ENCODE results near the gene DNAJC1.
A peak's percentile ranks its signal among the peaks of the same experiment; 100 is the strongest.

DNAJC1 gene

DNA sequence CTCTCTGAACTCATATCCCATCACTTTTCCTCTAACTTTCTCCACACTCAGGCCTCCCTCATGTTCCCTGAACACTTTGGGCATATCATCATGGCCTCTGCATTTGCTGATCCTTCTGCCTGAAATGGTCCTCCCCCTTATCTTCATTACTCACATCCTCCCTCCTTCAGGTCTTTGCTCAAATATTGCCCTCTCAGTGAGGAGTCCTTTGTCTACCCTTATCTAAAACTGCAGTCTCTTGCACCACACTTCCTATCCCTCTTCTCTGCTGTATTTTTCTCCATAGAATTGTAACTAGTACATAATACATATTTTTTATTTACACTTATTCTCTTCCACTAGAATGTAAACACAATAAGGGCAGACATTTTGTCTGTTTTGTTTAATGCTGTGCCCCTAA, 41.7 kb downstream of the DNAJC1 start:
- H3K9ac ChIP-seq (ENCODE audit: low read length), result no peak overlapping the region
- H2AFZ ChIP-seq (ENCODE audit: low read length), result no peak overlapping the region
- peaks cover 100% of the 10 kb centered on the region for H3K79me2 ChIP-seq (ENCODE audit: low read length)
- H3K9me2 ChIP-seq (replicated peaks; ENCODE audit: insufficient read depth, low read length), result no peaks in the 10 kb centered on the region
- no peak overlapping the region for H3K4me3 ChIP-seq (ENCODE audit: low read length)
- TF ChIP-seq EZH2 (optimal IDR thresholded peaks at IDR 0.05; ENCODE audit: low read depth, low read length) (no peak), EZH2phosphoT487 (IDR thresholded peaks at IDR 0.05; ENCODE audit: low read length) (no peak)
- TF ChIP-seq, protein P1, sequence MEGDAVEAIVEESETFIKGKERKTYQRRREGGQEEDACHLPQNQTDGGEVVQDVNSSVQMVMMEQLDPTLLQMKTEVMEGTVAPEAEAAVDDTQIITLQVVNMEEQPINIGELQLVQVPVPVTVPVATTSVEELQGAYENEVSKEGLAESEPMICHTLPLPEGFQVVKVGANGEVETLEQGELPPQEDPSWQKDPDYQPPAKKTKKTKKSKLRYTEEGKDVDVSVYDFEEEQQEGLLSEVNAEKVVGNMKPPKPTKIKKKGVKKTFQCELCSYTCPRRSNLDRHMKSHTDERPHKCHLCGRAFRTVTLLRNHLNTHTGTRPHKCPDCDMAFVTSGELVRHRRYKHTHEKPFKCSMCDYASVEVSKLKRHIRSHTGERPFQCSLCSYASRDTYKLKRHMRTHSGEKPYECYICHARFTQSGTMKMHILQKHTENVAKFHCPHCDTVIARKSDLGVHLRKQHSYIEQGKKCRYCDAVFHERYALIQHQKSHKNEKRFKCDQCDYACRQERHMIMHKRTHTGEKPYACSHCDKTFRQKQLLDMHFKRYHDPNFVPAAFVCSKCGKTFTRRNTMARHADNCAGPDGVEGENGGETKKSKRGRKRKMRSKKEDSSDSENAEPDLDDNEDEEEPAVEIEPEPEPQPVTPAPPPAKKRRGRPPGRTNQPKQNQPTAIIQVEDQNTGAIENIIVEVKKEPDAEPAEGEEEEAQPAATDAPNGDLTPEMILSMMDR (IDR thresholded peaks at IDR 0.05; ENCODE audit: low read length), result no peak
- no peaks in the 10 kb centered on the region for H3K4me1 ChIP-seq (ENCODE audit: low read length)
- no peak overlapping the region for H3K27ac ChIP-seq (ENCODE audit: low read length)
- H3K36me3 ChIP-seq (replicated peaks; ENCODE audit: insufficient read depth, low read length), result no peaks in the 10 kb centered on the region
- H3F3A ChIP-seq (ENCODE audit: insufficient read depth, low read length), result no peaks in the 10 kb centered on the region
- H3K9me3 ChIP-seq (replicated peaks; ENCODE audit: insufficient read depth, low read length), result no peaks in the 10 kb centered on the region
- DNase-seq, result no peak
- no peaks in the 10 kb centered on the region for H4K20me1 ChIP-seq (ENCODE audit: insufficient read depth, low read length)
- H3K4me2 ChIP-seq (ENCODE audit: low read depth, low read length), result no peak overlapping the region
- no peaks in the 10 kb centered on the region for H3K27me3 ChIP-seq (replicated peaks; ENCODE audit: insufficient read depth, low read length)

DNA sequence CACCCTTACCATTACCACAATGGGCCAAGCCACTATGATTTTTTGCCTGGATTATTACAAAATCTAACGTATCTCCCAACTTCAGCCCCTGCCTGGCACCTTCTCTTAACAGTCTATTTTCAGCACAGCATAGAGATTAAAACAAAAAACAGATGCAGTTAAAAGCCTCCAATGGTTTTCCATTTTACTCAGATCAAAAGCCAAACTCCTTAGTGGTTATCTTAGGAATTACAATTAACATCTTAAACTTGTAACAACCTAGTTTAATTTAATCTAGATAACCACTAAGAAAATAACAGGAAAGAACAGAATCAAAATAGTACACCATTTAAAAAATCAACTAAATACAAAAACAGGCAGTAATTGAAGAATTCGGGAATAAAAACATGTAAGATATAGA, 43.5 kb downstream of the DNAJC1 start:
- Histone ChIP-seq H3K79me2 (ENCODE audit: low read length) (peaks cover 96% of the 10 kb centered on the region), H3K4me1 (ENCODE audit: low read length) (0 out of 2 replicates have a peak, but pooled peaks cover 4% of the 10 kb centered on the region), H4K20me1 (ENCODE audit: insufficient read depth, low read length) (no peaks in the 10 kb centered on the region), H2AFZ (ENCODE audit: low read length) (no peak overlapping the region), H3K9me3 (replicated peaks; ENCODE audit: insufficient read depth, low read length) (no peaks in the 10 kb centered on the region), H3K36me3 (replicated peaks; ENCODE audit: insufficient read depth, low read length) (no peaks in the 10 kb centered on the region), H3K4me2 (ENCODE audit: low read depth, low read length) (no peak overlapping the region), H3K9ac (ENCODE audit: low read length) (no peak overlapping the region), H3K27me3 (replicated peaks; ENCODE audit: insufficient read depth, low read length) (no peaks in the 10 kb centered on the region), H3K27ac (ENCODE audit: low read length) (no peak overlapping the region), H3F3A (ENCODE audit: insufficient read depth, low read length) (0 out of 2 replicates have a peak, but pooled peaks cover 4% of the 10 kb centered on the region), H3K4me3 (ENCODE audit: low read length) (no peak overlapping the region), H3K9me2 (replicated peaks; ENCODE audit: insufficient read depth, low read length) (no peaks in the 10 kb centered on the region)
- no peak for DNase-seq
- TF ChIP-seq EZH2phosphoT487 (IDR thresholded peaks at IDR 0.05; ENCODE audit: low read length) (no peak), EZH2 (optimal IDR thresholded peaks at IDR 0.05; ENCODE audit: low read depth, low read length) (no peak)
- TF ChIP-seq, protein P1 (IDR thresholded peaks at IDR 0.05; ENCODE audit: low read length), result no peak

DNA sequence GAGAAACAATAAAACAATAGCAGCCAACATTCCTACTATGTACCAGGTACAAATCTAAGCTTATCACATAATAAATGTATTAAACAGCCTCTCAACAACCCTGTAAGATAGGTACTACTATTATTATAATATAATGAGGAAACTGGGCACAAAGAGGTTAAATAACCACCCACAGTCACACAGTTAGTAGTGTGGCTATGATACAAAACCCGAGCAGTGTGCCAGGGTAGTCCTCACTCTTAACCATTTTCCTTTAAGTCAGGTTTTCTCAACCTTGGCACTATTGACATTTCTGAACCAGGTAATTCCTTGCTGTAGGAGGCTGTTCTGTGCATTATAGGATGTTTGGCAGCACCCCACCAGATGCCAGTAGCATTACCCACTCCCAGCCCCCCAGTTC, 48.8 kb downstream of the DNAJC1 start:
- no peaks in the 10 kb centered on the region for H3K9me3 ChIP-seq (replicated peaks; ENCODE audit: insufficient read depth, low read length)
- H3K4me1 ChIP-seq (ENCODE audit: low read length), result peaks cover 27% of the 10 kb centered on the region
- H3K4me3 ChIP-seq (ENCODE audit: low read length), result no peak overlapping the region
- H3F3A ChIP-seq (ENCODE audit: insufficient read depth, low read length), result peaks cover 14% of the 10 kb centered on the region; the same call in 1 of the 2 replicates
- peaks cover 94% of the 10 kb centered on the region for H3K79me2 ChIP-seq (ENCODE audit: low read length)
- H4K20me1 ChIP-seq (ENCODE audit: insufficient read depth, low read length), result no peaks in the 10 kb centered on the region; the same call in 1 of the 2 replicates
- H3K27me3 ChIP-seq (replicated peaks; ENCODE audit: insufficient read depth, low read length), result no peaks in the 10 kb centered on the region
- H2AFZ ChIP-seq (ENCODE audit: low read length), result no peak overlapping the region
- no peaks in the 10 kb centered on the region for H3K9me2 ChIP-seq (replicated peaks; ENCODE audit: insufficient read depth, low read length)
- H3K4me2 ChIP-seq (ENCODE audit: low read depth, low read length), result peak overlapping the region; percentile 5; the same call in 1 of the 2 replicates
- no peak for DNase-seq
- H3K27ac ChIP-seq (ENCODE audit: low read length), result no peak overlapping the region
- TF ChIP-seq, protein P1 (IDR thresholded peaks at IDR 0.05; ENCODE audit: low read length), result no peak
- TF ChIP-seq EZH2 (optimal IDR thresholded peaks at IDR 0.05; ENCODE audit: low read depth, low read length) (no peak), EZH2phosphoT487 (IDR thresholded peaks at IDR 0.05; ENCODE audit: low read length) (no peak)
- no peak overlapping the region for H3K9ac ChIP-seq (ENCODE audit: low read length)
- H3K36me3 ChIP-seq (replicated peaks; ENCODE audit: insufficient read depth, low read length), result no peaks in the 10 kb centered on the region
